HEK293T (cell line): ENCODE results near the gene ANKRD29.
"Not testable (repeated sequence)": the region's sequence is repeated elsewhere in the genome, so short reads cannot be mapped to it uniquely, and the experiment has no call there.

Experiments
- CTCF ChIA-PET: fragments of 350-600 bp; formaldehyde crosslinking; extraction: SDS; loops from one replicate; lab custom pipeline; 2021; ENCODE audit warnings: antibody characterized with exemption, inconsistent platforms; lab: Yijun Ruan, JAX
- POLR2A ChIA-PET: fragments of 350-600 bp; formaldehyde crosslinking; extraction: SDS; loops from one replicate; lab custom pipeline; 2020; ENCODE audit warnings: antibody characterized with exemption, inconsistent platforms; lab: Yijun Ruan, JAX
- DNase-seq: peaks from one replicate; pipeline ENCODE4 v3.0.0; 2012; ENCODE audit warnings: mixed read lengths; ENCODE audit errors: extremely low spot score
- ARNT ChIP-seq: fragments of 450-650 bp; IDR thresholded peaks from 2 replicates; pipeline ENCODE4 v1.6.1; 2017; ENCODE audit warnings: mild to moderate bottlenecking
- BHLHE40 ChIP-seq: fragments of 450-650 bp; IDR thresholded peaks from 2 replicates; pipeline ENCODE4 v1.6.1; 2016; ENCODE audit warnings: mild to moderate bottlenecking, moderate library complexity, borderline replicate concordance
- CTBP1 ChIP-seq: fragments of 450-650 bp; IDR thresholded peaks from 2 replicates; pipeline ENCODE4 v1.6.1; 2016; ENCODE audit warnings: borderline replicate concordance
- ELF4 ChIP-seq: fragments of 450-650 bp; IDR thresholded peaks from 2 replicates; pipeline ENCODE4 v1.6.1; 2017; ENCODE audit warnings: antibody characterized with exemption
- FOXA1 ChIP-seq: fragments of 450-650 bp; IDR thresholded peaks from 2 replicates; pipeline ENCODE4 v1.6.1; 2016; ENCODE audit warnings: mild to moderate bottlenecking
- FOXK2 ChIP-seq: fragments of 450-650 bp; IDR thresholded peaks from 2 replicates; pipeline ENCODE4 v1.6.1; 2016; ENCODE audit warnings: mild to moderate bottlenecking
- FOXM1 ChIP-seq: fragments of 450-650 bp; IDR thresholded peaks from 2 replicates; pipeline ENCODE4 v1.6.1; 2017; ENCODE audit warnings: mild to moderate bottlenecking, borderline replicate concordance
- HDGF ChIP-seq: fragments of 450-650 bp; IDR thresholded peaks from 2 replicates; pipeline ENCODE4 v1.6.1; 2017; ENCODE audit warnings: antibody characterized with exemption, borderline replicate concordance
- L3MBTL2 ChIP-seq: fragments of 450-650 bp; conservative IDR thresholded peaks from 2 replicates; pipeline ENCODE4 v1.6.1; 2016; ENCODE audit warnings: mild to moderate bottlenecking
- LEF1 ChIP-seq: fragments of 450-650 bp; IDR thresholded peaks from 2 replicates; pipeline ENCODE4 v1.6.1; 2017; ENCODE audit warnings: mild to moderate bottlenecking, borderline replicate concordance
- NFRKB ChIP-seq: fragments of 450-650 bp; IDR thresholded peaks from 2 replicates; pipeline ENCODE4 v1.6.1; 2016; ENCODE audit warnings: mild to moderate bottlenecking, moderate library complexity
- PKNOX1 ChIP-seq: fragments of 450-650 bp; IDR thresholded peaks from 2 replicates; pipeline ENCODE4 v1.6.1; 2016
- SP1 ChIP-seq: fragments of 450-650 bp; IDR thresholded peaks from 2 replicates; pipeline ENCODE4 v1.6.1; 2017
- SUZ12 ChIP-seq: fragments of 450-650 bp; IDR thresholded peaks from 2 replicates; pipeline ENCODE4 v1.6.1; 2016; ENCODE audit warnings: mild to moderate bottlenecking
- TARDBP ChIP-seq: fragments of 450-650 bp; IDR thresholded peaks from 2 replicates; pipeline ENCODE4 v1.6.1; 2016
- ZNF384 ChIP-seq: fragments of 450-650 bp; IDR thresholded peaks from 2 replicates; pipeline ENCODE4 v1.6.1; 2016

ANKRD29 gene

DNA sequence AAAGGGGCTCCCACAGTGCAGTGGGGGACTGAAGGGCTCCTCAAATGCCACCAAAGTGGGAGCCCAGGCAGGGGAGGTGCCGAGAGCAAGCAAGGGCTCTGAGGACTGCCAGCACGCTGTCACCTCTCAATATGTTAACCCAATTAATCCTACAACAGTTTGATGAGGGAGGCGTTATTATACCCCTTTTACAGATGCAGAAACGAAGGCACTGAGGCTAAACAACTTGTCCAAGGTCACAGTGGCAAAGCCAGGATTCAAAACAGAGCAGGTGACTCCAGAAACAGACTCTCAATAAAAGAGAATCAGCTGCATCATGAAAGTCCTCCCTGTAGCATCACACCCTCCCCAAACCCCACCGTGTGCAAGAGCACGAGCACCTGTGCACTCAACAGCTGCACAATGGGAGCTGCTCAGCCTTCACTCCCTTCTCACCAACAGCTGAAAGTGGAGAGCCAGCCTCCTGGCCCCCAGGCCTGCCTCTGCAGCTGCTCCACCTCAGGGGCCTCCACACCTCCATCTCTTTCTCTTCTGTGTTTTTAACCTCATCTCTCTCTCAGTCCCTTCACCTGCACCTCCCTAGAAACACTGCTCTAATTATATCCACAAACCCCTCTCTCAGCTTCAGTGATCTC lies 84.5 kb downstream of the ANKRD29 start:
- TF ChIP-seq SP1, result no peak
- no peak for TF ChIP-seq PKNOX1
- TF ChIP-seq CTBP1, result no peak
- TF ChIP-seq NFRKB, result no peak
- TF ChIP-seq BHLHE40, result no peak
- TF ChIP-seq HDGF, result no peak
- TF ChIP-seq ELF4, result no peak
- TF ChIP-seq ARNT, result no peak
- no peak for TF ChIP-seq FOXA1
- no peak for TF ChIP-seq FOXM1
- TF ChIP-seq L3MBTL2, result no peak
- TF ChIP-seq TARDBP, result no peak
- no peak for TF ChIP-seq SUZ12
- TF ChIP-seq FOXK2, result no peak
- no peak for TF ChIP-seq ZNF384
- no peak for TF ChIP-seq LEF1
- DNase-seq, result no peak
- ChIA-PET POLR2A (interaction anchor here (0.8 kb wide), 1 partner anchor 76 kb away, joined by 3 read pairs; no protein-coding TSS in a partner anchor), CTCF (interaction anchor here (1.7 kb wide), 1 partner anchor 63 kb away, joined by 3 read pairs; no protein-coding TSS in a partner anchor)

DNA sequence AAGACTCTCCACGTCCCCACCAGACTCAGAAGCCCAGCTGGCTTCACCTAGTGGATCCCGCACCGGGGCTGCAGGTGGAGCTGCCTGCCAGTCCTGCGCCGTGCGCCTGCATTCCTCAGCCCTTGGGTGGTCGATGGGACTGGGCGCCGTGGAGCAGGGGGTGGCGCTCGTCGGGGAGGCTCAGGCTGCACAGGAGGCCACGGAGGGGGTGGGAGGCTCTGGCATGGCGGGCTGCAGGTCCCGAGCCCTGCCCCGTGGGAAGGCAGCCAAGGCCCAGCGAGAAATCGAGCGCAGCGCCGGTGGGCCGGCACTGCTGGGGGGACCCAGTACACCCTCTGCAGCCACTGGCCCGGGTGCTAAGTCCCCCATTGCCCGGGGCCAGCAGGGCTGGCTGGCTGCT lies 85.2 kb downstream of the ANKRD29 start:
- CTCF ChIA-PET, DNase-seq, POLR2A ChIA-PET: not testable (repeated sequence)

- no peak for TF ChIP-seq FOXA1
- no peak for TF ChIP-seq FOXM1
- TF ChIP-seq CTBP1, result no peak
- TF ChIP-seq SP1, result no peak
- no peak for TF ChIP-seq ZNF384
- TF ChIP-seq L3MBTL2, result no peak
- TF ChIP-seq ELF4, result no peak
- no peak for TF ChIP-seq LEF1
- no peak for TF ChIP-seq ARNT
- no peak for TF ChIP-seq BHLHE40
- TF ChIP-seq FOXK2, result no peak
- no peak for TF ChIP-seq SUZ12
- TF ChIP-seq HDGF, result no peak
- TF ChIP-seq TARDBP, result no peak
- no peak for TF ChIP-seq NFRKB
- no peak for TF ChIP-seq PKNOX1
- DNase-seq, result no peak
- POLR2A ChIA-PET, result no interaction called here
- CTCF ChIA-PET, result no interaction called here
Observed at GRCh38 chr18:23575309-23575651, 87.4 kb downstream of the ANKRD29 start.

DNA sequence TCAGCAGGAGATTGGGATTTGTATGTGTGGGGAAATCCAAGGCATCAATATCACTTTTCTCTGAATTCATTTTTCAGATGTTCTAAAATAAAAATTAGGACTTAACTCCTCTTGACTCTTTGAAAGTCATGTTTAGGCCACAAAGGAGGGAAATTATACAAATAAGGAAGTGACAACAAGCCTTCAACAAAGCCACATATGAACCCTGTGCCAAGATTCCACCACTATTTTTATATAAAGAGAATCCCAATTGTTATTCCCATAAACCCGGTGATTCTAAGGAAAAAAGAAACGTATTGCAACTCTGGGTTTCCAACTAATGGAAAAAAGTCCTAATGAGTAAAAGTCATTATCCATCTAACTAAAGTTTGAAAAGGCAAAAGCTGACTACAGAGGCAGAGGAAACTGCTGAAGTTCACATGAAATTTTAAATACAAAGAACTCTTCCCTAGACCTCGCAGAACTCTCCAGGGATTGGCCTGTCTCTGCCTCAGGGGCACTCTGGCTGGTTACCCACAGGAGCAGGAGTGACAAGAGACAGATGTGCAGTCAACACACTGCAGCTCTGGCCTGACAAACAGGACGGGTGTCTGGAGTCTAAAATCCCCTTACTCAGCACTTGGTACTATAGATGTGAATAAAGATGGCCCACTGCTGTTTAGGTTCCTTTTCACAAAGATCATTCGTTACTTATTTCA lies 88.0 kb downstream of the ANKRD29 start:
- TF ChIP-seq CTBP1, result no peak
- no peak for TF ChIP-seq ZNF384
- no peak for TF ChIP-seq ELF4
- TF ChIP-seq FOXM1, result no peak
- TF ChIP-seq ARNT, result no peak
- no peak for TF ChIP-seq BHLHE40
- no peak for TF ChIP-seq SP1
- no peak for TF ChIP-seq L3MBTL2
- TF ChIP-seq HDGF, result no peak
- no peak for TF ChIP-seq FOXA1
- no peak for TF ChIP-seq LEF1
- TF ChIP-seq FOXK2, result no peak
- TF ChIP-seq PKNOX1, result no peak
- TF ChIP-seq NFRKB, result no peak
- no peak for TF ChIP-seq TARDBP
- ChIA-PET POLR2A (no interaction called here), CTCF (no interaction called here)
- DNase-seq, result no peak

- POLR2A ChIA-PET, result no interaction called here
Observed at GRCh38 chr18:23573626-23574431, 88.9 kb downstream of the ANKRD29 start.

More at GRCh38 chr18:23573626-23574431, 88.9 kb downstream of the ANKRD29 start:
- DNase-seq, result no peak
- CTCF ChIA-PET, result no interaction called here
- no peak for TF ChIP-seq ELF4
- no peak for TF ChIP-seq SUZ12
- no peak for TF ChIP-seq FOXA1
- TF ChIP-seq HDGF, result no peak
- TF ChIP-seq TARDBP, result no peak
- no peak for TF ChIP-seq ARNT
- TF ChIP-seq L3MBTL2, result no peak
- TF ChIP-seq FOXM1, result no peak
- no peak for TF ChIP-seq CTBP1
- no peak for TF ChIP-seq NFRKB
- no peak for TF ChIP-seq PKNOX1
- no peak for TF ChIP-seq BHLHE40
- no peak for TF ChIP-seq ZNF384
- no peak for TF ChIP-seq FOXK2
- no peak for TF ChIP-seq LEF1
- no peak for TF ChIP-seq SP1
